BJ (cell line): ENCODE measurements around the gene UCK2. TPM values are rescaled to one million over a fixed set of nuclear protein-coding genes. Genes with fewer than 3 reads are reported as not detected.

Source experiments
- CTCF ChIA-PET: fragments of 350-600 bp; formaldehyde crosslinking; extraction: SDS; loops from one replicate; lab custom pipeline; 2021; ENCODE audit warnings: antibody characterized with exemption, inconsistent platforms; lab: Yijun Ruan, JAX
- POLR2A ChIA-PET: fragments of 300-600 bp; sonication (Branson Sonifier 250); formaldehyde crosslinking; extraction: SDS; loops from one replicate; lab custom pipeline; 2021; ENCODE audit warnings: antibody characterized with exemption; lab: Charles Lee
- DNase-seq: peaks from one replicate; pipeline ENCODE4 v3.0.0-alpha.2; 2011; ENCODE audit warnings: low read depth
- H3K27me3 ChIP-seq: 2 replicates; pipeline ENCODE4 v1.6.0; 2011; ENCODE audit warnings: low read length; ENCODE audit not compliant: control insufficient read depth, insufficient read depth
- H3K36me3 ChIP-seq: 2 replicates; pipeline ENCODE4 v1.5.1; 2011; ENCODE audit warnings: low read length; ENCODE audit not compliant: control insufficient read depth, insufficient read depth
- H3K4me3 ChIP-seq: 2 replicates; pipeline ENCODE4 v1.5.1; 2011; ENCODE audit warnings: low read depth, mild to moderate bottlenecking, control low read depth, low read length
- polyA plus RNA-seq: library from polyadenylated mRNA; depleted of rRNA; stranded (reverse); fragments of >200 nt; gene quantifications from 2 replicates; pipeline ENCODE4 v1.2.3, GENCODE V29; 2011
- TF ChIP-seq, protein P1 (sequence below): IDR thresholded peaks from 2 replicates; pipeline ENCODE4 v1.5.1; 2011; ENCODE audit warnings: low read depth, mild to moderate bottlenecking, control low read depth, inconsistent platforms, low read length, moderate library complexity; ENCODE audit not compliant: insufficient read depth

Gene UCK2
- polyA plus RNA-seq, 1 experiment, result 57.7 TPM

DNA sequence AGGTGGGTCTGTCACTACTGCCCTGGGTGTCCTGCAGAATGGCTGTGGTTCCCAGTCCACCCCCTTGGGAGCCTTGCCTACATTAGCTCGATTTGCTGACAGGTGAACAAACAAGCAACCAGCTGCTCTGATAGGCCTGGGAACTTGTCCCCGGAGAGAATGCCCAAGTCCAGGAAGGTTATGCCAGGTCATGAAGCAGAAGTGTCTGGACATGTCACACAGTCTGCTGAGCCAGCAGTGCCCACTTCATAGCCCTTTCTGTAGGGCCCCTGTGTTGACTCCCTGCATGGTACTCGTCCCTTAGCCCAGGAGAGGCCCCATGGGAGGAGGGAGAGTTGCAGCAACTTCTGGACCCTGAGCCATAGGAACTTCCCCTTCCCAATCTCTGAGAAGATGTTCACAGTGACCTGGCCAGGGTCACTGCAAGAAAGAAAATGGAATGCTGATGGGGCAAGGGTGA is 31.0 kb downstream of the UCK2 start:
- POLR2A ChIA-PET, result no interaction called here
- H3K27me3 ChIP-seq, result no peaks in the 10 kb centered on the region
- TF ChIP-seq, protein P1, sequence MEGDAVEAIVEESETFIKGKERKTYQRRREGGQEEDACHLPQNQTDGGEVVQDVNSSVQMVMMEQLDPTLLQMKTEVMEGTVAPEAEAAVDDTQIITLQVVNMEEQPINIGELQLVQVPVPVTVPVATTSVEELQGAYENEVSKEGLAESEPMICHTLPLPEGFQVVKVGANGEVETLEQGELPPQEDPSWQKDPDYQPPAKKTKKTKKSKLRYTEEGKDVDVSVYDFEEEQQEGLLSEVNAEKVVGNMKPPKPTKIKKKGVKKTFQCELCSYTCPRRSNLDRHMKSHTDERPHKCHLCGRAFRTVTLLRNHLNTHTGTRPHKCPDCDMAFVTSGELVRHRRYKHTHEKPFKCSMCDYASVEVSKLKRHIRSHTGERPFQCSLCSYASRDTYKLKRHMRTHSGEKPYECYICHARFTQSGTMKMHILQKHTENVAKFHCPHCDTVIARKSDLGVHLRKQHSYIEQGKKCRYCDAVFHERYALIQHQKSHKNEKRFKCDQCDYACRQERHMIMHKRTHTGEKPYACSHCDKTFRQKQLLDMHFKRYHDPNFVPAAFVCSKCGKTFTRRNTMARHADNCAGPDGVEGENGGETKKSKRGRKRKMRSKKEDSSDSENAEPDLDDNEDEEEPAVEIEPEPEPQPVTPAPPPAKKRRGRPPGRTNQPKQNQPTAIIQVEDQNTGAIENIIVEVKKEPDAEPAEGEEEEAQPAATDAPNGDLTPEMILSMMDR, result no peak
- H3K36me3 ChIP-seq, result peaks cover 2% of the 10 kb centered on the region; the same call in 1 of the 2 replicates
- CTCF ChIA-PET, result no interaction called here
- H3K4me3 ChIP-seq, result no peak overlapping the region
- DNase-seq, result no peak

DNA sequence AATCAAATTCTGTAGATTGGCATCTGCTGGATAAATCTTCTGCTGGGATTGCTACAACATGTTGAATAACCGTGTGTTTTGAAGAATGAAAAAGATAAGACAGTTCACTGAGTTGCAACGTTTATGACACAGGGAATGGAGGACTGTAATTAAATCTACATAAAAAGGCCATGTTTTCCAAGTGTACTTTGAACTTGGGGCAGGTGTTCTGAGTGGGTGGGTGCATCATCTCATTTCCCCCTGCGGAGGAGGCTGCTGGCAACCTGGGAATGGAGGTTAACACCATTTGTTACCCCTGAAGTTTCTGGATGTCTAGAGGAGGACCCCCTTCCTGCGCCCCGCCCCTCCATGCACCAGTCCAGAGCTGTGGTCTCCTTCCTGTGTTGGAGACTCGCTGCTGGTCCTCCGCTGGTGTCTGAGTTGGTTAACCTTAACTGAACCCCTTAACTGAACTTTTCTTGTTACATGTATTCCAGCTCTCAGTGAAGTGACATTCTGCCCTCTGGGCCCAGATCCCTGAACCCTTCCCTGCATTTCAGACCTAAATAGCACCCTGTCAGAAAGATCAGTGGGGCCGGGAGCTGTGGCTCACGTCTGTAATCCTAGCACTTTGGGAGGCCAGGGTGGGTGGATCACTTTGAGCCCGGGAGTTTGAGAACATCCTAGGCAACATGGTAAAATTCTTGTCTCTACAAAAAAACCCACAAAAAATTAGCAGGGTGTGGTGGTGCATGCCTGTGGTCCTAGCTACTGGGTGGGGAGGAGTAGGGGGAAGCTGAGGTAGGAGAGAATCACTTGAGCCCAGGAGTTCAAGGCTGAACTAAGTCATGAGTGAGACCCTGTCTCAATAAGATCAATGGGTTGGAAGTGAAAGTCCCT is 31.8 kb downstream of the UCK2 start:
- CTCF ChIA-PET, result interaction anchor here (0.8 to 2.2 kb wide), 2 partner anchors 12 to 55 kb away, joined by 3 to 6 read pairs; no protein-coding TSS in a partner anchor

DNA sequence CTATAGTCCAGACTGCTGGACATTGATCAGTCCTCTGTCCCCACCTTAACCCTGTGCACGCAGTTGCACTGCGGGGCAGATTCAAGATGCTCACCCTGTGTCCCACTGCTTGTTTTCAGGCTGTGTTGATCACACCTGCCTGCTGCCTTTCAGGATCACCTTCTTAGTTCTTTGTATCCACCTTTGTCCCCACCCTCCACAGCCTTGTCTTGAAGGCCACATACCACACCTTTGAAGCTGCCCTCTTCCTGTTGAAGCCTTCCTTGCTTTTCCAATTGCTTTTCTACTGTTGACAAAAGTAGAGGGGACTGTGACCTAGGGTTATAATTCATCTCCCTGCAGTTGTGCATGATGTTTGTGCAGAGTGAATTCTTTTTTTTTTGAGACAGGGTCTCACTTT is 32.7 kb downstream of the UCK2 start:
- ChIA-PET POLR2A (no interaction called here), CTCF (interaction anchor here (0.8 to 2.2 kb wide), 2 partner anchors 11 to 54 kb away, joined by 3 to 6 read pairs; no protein-coding TSS in a partner anchor)
- TF ChIP-seq, protein P1, result no peak
- H3K36me3 ChIP-seq, result peaks cover 2% of the 10 kb centered on the region; the same call in 1 of the 2 replicates
- H3K4me3 ChIP-seq, result no peak overlapping the region
- DNase-seq, result no peak
- H3K27me3 ChIP-seq, result no peaks in the 10 kb centered on the region

More for the DNA sequence above, 31.8 kb downstream of the UCK2 start:
- Histone ChIP-seq H3K4me3 (no peak overlapping the region), H3K36me3 (peaks cover 2% of the 10 kb centered on the region; the same call in 1 of the 2 replicates), H3K27me3 (no peaks in the 10 kb centered on the region)
- POLR2A ChIA-PET, result no interaction called here
- no peak for DNase-seq
- TF ChIP-seq, protein P1, result no peak

DNA sequence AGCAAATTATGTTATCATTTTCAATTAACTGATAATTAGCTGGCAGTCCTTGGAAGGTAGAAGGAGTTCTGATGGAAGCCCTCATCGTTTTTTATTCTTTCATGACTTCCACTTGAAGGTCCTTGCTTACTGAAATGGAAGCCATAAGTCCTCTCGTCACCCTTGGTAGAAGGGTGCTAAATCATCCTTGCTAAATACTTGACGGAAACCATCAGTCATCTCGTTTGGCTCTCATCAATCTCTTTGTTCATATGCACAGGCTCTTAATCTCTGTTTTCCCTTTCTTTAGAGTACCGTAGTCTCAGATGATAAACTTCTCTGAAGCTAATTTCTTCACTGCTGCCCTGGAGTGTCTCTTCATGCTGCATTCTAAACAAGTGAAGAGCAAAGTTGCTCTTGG is 34.5 kb downstream of the UCK2 start:
- Histone ChIP-seq H3K27me3 (no peaks in the 10 kb centered on the region), H3K36me3 (peaks cover 2% of the 10 kb centered on the region; the same call in 1 of the 2 replicates), H3K4me3 (no peak overlapping the region)
- TF ChIP-seq, protein P1, result no peak
- CTCF ChIA-PET, result interaction anchor here (0.7 kb wide), 1 partner anchor 37 kb away, joined by 3 read pairs; no protein-coding TSS in a partner anchor
- POLR2A ChIA-PET, result no interaction called here
- DNase-seq, result no peak

DNA sequence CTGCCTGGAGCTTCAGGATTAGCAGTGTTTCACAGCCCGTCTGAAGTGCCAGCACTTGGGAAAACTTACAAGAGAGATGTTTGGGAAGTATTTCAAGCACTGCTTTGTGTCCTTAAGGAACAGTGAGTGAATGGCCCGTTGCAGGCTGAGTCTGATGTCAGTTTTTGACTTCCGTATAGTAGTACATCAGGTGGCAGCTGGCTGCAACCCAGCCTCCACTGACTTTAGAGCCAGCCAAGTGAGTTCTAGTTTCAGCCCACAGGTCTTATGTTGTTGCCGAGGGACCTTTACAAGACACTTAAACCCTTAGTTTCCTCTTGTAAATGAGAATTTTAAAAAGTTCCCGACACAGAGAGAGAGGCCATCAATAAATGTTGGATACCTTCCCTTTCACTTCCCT is 35.0 kb downstream of the UCK2 start:
- CTCF ChIA-PET, result interaction anchor here (0.7 to 1.4 kb wide), 3 partner anchors 21 to 53 kb away, joined by 3 read pairs; no protein-coding TSS in a partner anchor
- H3K27me3 ChIP-seq, result no peaks in the 10 kb centered on the region
- DNase-seq, result no peak
- peaks cover 2% of the 10 kb centered on the region; the same call in 1 of the 2 replicates for H3K36me3 ChIP-seq
- no peak overlapping the region for H3K4me3 ChIP-seq
- TF ChIP-seq, protein P1, result no peak
- POLR2A ChIA-PET, result no interaction called here
